MCF 10A (cell line): ENCODE data around the gene FHL2. TPM values are rescaled to one million over a fixed set of nuclear protein-coding genes. Genes with fewer than 3 reads are reported as not detected.

Experiments used
- BruUV-seq: library from RNA; stranded (reverse); fragments of 400-500 nt; replicated peaks from 2 replicates; lab custom pipeline; 2021; lab: Mats Ljungman, UMichigan
- CTCF ChIA-PET: fragments of 300-600 bp; sonication (Branson Sonifier 250); formaldehyde crosslinking; extraction: SDS; loops from one replicate; lab custom pipeline; 2021; ENCODE audit warnings: antibody characterized with exemption, inconsistent platforms; lab: Yijun Ruan, JAX
- POLR2A ChIA-PET: fragments of 300-600, 350-650 bp; sonication (Branson Sonifier 250); formaldehyde crosslinking; extraction: SDS; loops from one replicate; lab custom pipeline; 2020; ENCODE audit warnings: antibody characterized with exemption, inconsistent platforms; lab: Yijun Ruan, JAX
- DNase-seq: peaks from one replicate; pipeline ENCODE4 v3.0.0-alpha.2; 2018; ENCODE audit not compliant: unreplicated experiment
- H3K27ac Mint-ChIP-seq: one replicate; pipeline ENCODE4 v1.8.0; 2022; ENCODE audit warnings: mild to moderate bottlenecking, low read depth, mixed read lengths; ENCODE audit not compliant: unreplicated experiment
- H3K27me3 Mint-ChIP-seq: one replicate; pipeline ENCODE4 v1.8.0; 2022; ENCODE audit warnings: mixed read lengths; ENCODE audit not compliant: insufficient read depth, unreplicated experiment
- H3K36me3 Mint-ChIP-seq: one replicate; pipeline ENCODE4 v1.8.0; 2022; ENCODE audit warnings: mild to moderate bottlenecking, moderate library complexity, mixed read lengths; ENCODE audit not compliant: insufficient read depth, unreplicated experiment
- H3K4me1 Mint-ChIP-seq: one replicate; pipeline ENCODE4 v1.8.0; 2022; ENCODE audit warnings: mixed read lengths; ENCODE audit not compliant: insufficient read depth, unreplicated experiment
- H3K4me3 Mint-ChIP-seq: one replicate; pipeline ENCODE4 v1.8.0; 2022; ENCODE audit warnings: mild to moderate bottlenecking, moderate library complexity, mixed read lengths; ENCODE audit not compliant: unreplicated experiment
- H3K9me3 Mint-ChIP-seq: one replicate; pipeline ENCODE4 v1.8.0; 2022; ENCODE audit warnings: mixed read lengths; ENCODE audit not compliant: unreplicated experiment
- intact Hi-C: fragments of 100-400 bp; cut with micrococcal nuclease; formaldehyde crosslinking; loops from 2 replicates; pipeline ENCODE4 v1.14.1; 2022
- total RNA-seq: library from RNA; stranded (reverse); gene quantifications from 2 replicates; pipeline ENCODE4 v1.2.3, GENCODE V29; 2022
- TF ChIP-seq, protein P1 (sequence below): fragments of 200-600 bp; IDR thresholded peaks from one replicate; pipeline ENCODE4 v1.8.0; 2022; ENCODE audit warnings: antibody characterized with exemption, mild to moderate bottlenecking; ENCODE audit not compliant: unreplicated experiment

FHL2 gene
- total RNA-seq, 1 experiment from 2014 or later = 93.2 TPM

- H3K27me3 Mint-ChIP-seq = no peaks in the 10 kb centered on the region
- DNase-seq = no peak
- intact Hi-C loops = no loop called here
- no TSS peak for BruUV-seq
- no peaks in the 10 kb centered on the region for H3K36me3 Mint-ChIP-seq
- TF ChIP-seq, protein P1, sequence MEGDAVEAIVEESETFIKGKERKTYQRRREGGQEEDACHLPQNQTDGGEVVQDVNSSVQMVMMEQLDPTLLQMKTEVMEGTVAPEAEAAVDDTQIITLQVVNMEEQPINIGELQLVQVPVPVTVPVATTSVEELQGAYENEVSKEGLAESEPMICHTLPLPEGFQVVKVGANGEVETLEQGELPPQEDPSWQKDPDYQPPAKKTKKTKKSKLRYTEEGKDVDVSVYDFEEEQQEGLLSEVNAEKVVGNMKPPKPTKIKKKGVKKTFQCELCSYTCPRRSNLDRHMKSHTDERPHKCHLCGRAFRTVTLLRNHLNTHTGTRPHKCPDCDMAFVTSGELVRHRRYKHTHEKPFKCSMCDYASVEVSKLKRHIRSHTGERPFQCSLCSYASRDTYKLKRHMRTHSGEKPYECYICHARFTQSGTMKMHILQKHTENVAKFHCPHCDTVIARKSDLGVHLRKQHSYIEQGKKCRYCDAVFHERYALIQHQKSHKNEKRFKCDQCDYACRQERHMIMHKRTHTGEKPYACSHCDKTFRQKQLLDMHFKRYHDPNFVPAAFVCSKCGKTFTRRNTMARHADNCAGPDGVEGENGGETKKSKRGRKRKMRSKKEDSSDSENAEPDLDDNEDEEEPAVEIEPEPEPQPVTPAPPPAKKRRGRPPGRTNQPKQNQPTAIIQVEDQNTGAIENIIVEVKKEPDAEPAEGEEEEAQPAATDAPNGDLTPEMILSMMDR = no peak
- peaks cover 17% of the 10 kb centered on the region for H3K4me1 Mint-ChIP-seq
- no peak overlapping the region for H3K27ac Mint-ChIP-seq
- no peaks in the 10 kb centered on the region for H3K9me3 Mint-ChIP-seq
- POLR2A ChIA-PET = no interaction called here
- CTCF ChIA-PET = no interaction called here
- no peak overlapping the region for H3K4me3 Mint-ChIP-seq
Observed at GRCh38 chr2:105445976-105446375, 47.1 kb upstream of the FHL2 start.

GRCh38 chr2:105445498-105445897 lies 46.6 kb upstream of the FHL2 start:
- CTCF ChIA-PET = no interaction called here
- Mint-ChIP-seq H3K36me3 (no peaks in the 10 kb centered on the region), H3K27me3 (no peaks in the 10 kb centered on the region)

GRCh38 chr2:105443617-105444598 lies 45.1 kb upstream of the FHL2 start:
- H3K27me3 Mint-ChIP-seq = no peaks in the 10 kb centered on the region
- ChIA-PET CTCF (interaction anchor here (0.9 to 1.4 kb wide), 3 partner anchors 10 to 15 kb away, joined by 3 to 5 read pairs (median 3); no protein-coding TSS in a partner anchor), POLR2A (interaction anchor here (1.3 kb wide), 1 partner anchor 11 kb away, joined by 3 read pairs; no protein-coding TSS in a partner anchor)
- H3K9me3 Mint-ChIP-seq = no peaks in the 10 kb centered on the region
- TF ChIP-seq, protein P1 = no peak
- H3K27ac Mint-ChIP-seq = no peak overlapping the region
- H3K36me3 Mint-ChIP-seq = no peaks in the 10 kb centered on the region
- intact Hi-C loops = no loop called here
- DNase-seq = no peak
- BruUV-seq = no TSS peak
- H3K4me1 Mint-ChIP-seq = peaks cover 14% of the 10 kb centered on the region
- no peak overlapping the region for H3K4me3 Mint-ChIP-seq

More at GRCh38 chr2:105445498-105445897, 46.6 kb upstream of the FHL2 start:
- Mint-ChIP-seq H3K4me3 (no peak overlapping the region), H3K27ac (no peak overlapping the region), H3K4me1 (peaks cover 17% of the 10 kb centered on the region), H3K9me3 (no peaks in the 10 kb centered on the region)
- BruUV-seq = no TSS peak
- TF ChIP-seq, protein P1 = no peak
- DNase-seq = no peak
- intact Hi-C loops = no loop called here
- POLR2A ChIA-PET = no interaction called here

GRCh38 chr2:105442721-105443120 lies 43.9 kb upstream of the FHL2 start:
- BruUV-seq = no TSS peak
- TF ChIP-seq, protein P1 = no peak
- DNase-seq = no peak
- POLR2A ChIA-PET = interaction anchor here (1.3 to 1.4 kb wide), 2 partner anchors 10 to 12 kb away, joined by 3 read pairs; no protein-coding TSS in a partner anchor
- no peaks in the 10 kb centered on the region for H3K36me3 Mint-ChIP-seq
- H3K4me3 Mint-ChIP-seq = no peak overlapping the region
- CTCF ChIA-PET = interaction anchor here (1.2 to 1.4 kb wide), 2 partner anchors 9 to 79 kb away, joined by 3 to 4 read pairs; no protein-coding TSS in a partner anchor
- peaks cover 10% of the 10 kb centered on the region for H3K4me1 Mint-ChIP-seq
- H3K27ac Mint-ChIP-seq = no peak overlapping the region
- intact Hi-C loops = no loop called here
- H3K27me3 Mint-ChIP-seq = no peaks in the 10 kb centered on the region
- H3K9me3 Mint-ChIP-seq = no peaks in the 10 kb centered on the region
